GM21360 (cell line): Measurements from ENCODE around the gene SEMA3F.

Experiments
- ATAC-seq: cut with Tn5 transposase; IDR thresholded peaks from one replicate; pipeline ENCODE4 v1.9.1; 2021; ENCODE audit warnings: mild to moderate bottlenecking, moderate library complexity; ENCODE audit not compliant: unreplicated experiment

Gene SEMA3F

GRCh38 chr3:50154840-50155490, at the start of gene SEMA3F:
SEMA3F (plus strand) TSS chr3:50155324; CDS start chr3:50159623, 4,299 bp downstream.
- no peak for ATAC-seq

GRCh38 chr3:50111757-50112156, 43.4 kb upstream of the SEMA3F start:
- ATAC-seq = no peak

- ATAC-seq = no peak
Measured at GRCh38 chr3:50112462-50112861, 42.7 kb upstream of the SEMA3F start.

- no peak for ATAC-seq
Measured at GRCh38 chr3:50117120-50117519, 38.0 kb upstream of the SEMA3F start.

GRCh38 chr3:50118237-50118636, 36.9 kb upstream of the SEMA3F start:
- no peak for ATAC-seq

- ATAC-seq = no peak
Measured at GRCh38 chr3:50119786-50120185, 35.3 kb upstream of the SEMA3F start.

GRCh38 chr3:50120364-50121071, 34.6 kb upstream of the SEMA3F start:
- no peak for ATAC-seq

- ATAC-seq = no peak
Measured at GRCh38 chr3:50121072-50122032, 33.8 kb upstream of the SEMA3F start.

GRCh38 chr3:50122071-50122470, 33.1 kb upstream of the SEMA3F start:
- ATAC-seq = no peak

GRCh38 chr3:50122661-50123391, 32.3 kb upstream of the SEMA3F start:
- ATAC-seq = no peak

- ATAC-seq = no peak
Measured at GRCh38 chr3:50123394-50124051, 31.6 kb upstream of the SEMA3F start.

GRCh38 chr3:50124052-50124799, 30.9 kb upstream of the SEMA3F start:
- no peak for ATAC-seq

- ATAC-seq = no peak
Measured at GRCh38 chr3:50124800-50125178, 30.3 kb upstream of the SEMA3F start.

GRCh38 chr3:50125541-50126286, 29.4 kb upstream of the SEMA3F start:
- ATAC-seq = no peak

- no peak for ATAC-seq
Measured at GRCh38 chr3:50126287-50127211, 28.6 kb upstream of the SEMA3F start.

GRCh38 chr3:50127251-50127691, 27.9 kb upstream of the SEMA3F start:
- ATAC-seq = no peak

GRCh38 chr3:50128001-50128400, 27.1 kb upstream of the SEMA3F start:
- no peak for ATAC-seq

GRCh38 chr3:50130436-50130835, 24.7 kb upstream of the SEMA3F start:
- ATAC-seq = no peak
